Measurements from ENCODE around the gene WNT10A. TPM values are rescaled to one million over a fixed set of nuclear protein-coding genes. Genes with fewer than 3 reads are reported as not detected.

WNT10A gene
- total and polyA plus RNA-seq, 10 of the 15 experiments (the other 5 are each of a cell fraction or from before 2014, with no cell fraction given): 0.61 to 45.0 (median 6.9) TPM

GRCh38 chr2:218893349-218894150, 12.9 kb downstream of the WNT10A start (continued):
- no peak for TF ChIP-seq ZNF592 (IDR thresholded peaks at IDR 0.05)
- peak in 1 of 2 experiments; percentile 68; a peak in 2 of 3 replicates for TF ChIP-seq EGR1 (IDR thresholded peaks at IDR 0.05; ENCODE audit: borderline replicate concordance in 1 of 2, low read depth in 2 of 2, low read length in 2 of 2)

DNA sequence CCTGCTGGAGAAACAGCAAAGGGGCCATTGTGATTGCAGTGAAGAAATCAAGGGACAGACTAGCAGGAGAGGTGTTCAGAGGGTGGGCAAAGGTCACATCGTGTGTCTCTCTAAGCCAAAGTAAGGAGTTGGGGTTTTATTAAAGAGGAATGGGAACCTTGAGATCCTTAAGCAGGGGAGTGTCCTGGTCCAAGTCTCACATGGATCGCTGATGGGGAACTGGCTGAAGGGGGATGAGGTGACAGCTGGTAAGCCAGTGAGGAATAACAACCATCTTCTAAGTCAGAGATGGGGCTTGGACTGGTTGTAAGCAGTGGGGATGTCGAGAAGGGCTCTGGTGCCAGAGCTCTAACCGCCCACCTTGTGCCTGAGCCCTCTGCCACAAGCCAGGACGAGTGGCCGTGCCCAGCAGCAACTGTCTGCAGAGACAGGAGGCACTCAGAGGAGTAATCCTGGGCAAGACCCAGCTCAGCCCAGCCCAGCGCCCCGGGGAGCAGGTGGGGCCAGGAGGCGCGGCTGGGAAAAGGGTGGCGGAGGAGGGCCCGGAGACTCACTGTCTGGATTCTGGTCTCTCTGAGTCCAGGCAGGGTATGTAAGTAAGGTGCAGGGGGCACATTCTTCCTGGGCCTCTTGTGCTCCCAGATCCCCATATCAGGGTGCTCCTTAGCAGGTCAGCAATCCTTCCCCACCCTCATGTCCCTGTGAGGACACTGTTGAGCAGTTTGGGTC, 13.7 kb downstream of the WNT10A start:
- Histone ChIP-seq H3K9ac (ENCODE audit: control insufficient read depth, insufficient read depth, low read length) (peak overlapping the region; percentile 94), H3K27ac (ENCODE audit: control insufficient read depth, insufficient read depth) (peak overlapping the region; percentile 95), H3K9me3 (replicated peaks; ENCODE audit: control insufficient read depth, insufficient read depth, low read length) (no peaks in the 10 kb centered on the region), H3K36me3 (ENCODE audit: control insufficient read depth in 2 of 2, insufficient read depth in 2 of 2, low read length in 1 of 2) (peaks cover 0 to 12% of the 10 kb centered on the region in 2 experiments; a peak in 3 of 4 replicates), H3K79me2 (ENCODE audit: control insufficient read depth, insufficient read depth, low read length) (peaks cover 32% of the 10 kb centered on the region), H3K4me2 (ENCODE audit: control insufficient read depth, insufficient read depth) (peak overlapping the region; percentile 99), H4K20me1 (ENCODE audit: control insufficient read depth, insufficient read depth) (no peaks in the 10 kb centered on the region), H3K4me3 (peak overlapping the region; percentile 71), H2AFZ (ENCODE audit: control insufficient read depth, low read depth, low read length) (no peak overlapping the region), H3K4me1 (ENCODE audit: control insufficient read depth, insufficient read depth, low read length) (peaks cover 56% of the 10 kb centered on the region), H3K27me3 (replicated peaks in 1 of 2; ENCODE audit: control insufficient read depth in 2 of 2, insufficient read depth in 2 of 2, low read length in 1 of 2) (no peaks in the 10 kb centered on the region)
- in situ Hi-C loops (cut with MboI) (no loop called here), intact Hi-C loops (cut with micrococcal nuclease; ENCODE audit: unreplicated experiment) (no loop called here)
- BruUV-seq (replicated peaks): TSS peak; percentile 63
- ChIA-PET CTCF (interaction anchor here (1.2 to 22.2 kb wide), 2 partner anchors 16 to 282 kb away, joined by 3 to 1364 read pairs; partner anchors contain the start of genes CNPPD1 and WNT10A), POLR2A (interaction anchor here (0.7 to 10.2 kb wide), 5 partner anchors 8 to 384 kb away, joined by 3 to 360 read pairs (median 5); partner anchors contain the start of genes BCS1L, DNAJB2, WNT10A and ZNF142), RAD21 (ENCODE audit: unreplicated experiment) (interaction anchor here (1.7 to 9.5 kb wide), 2 partner anchors 13 to 384 kb away, joined by 4 to 871 read pairs; partner anchors contain the start of gene WNT10A), SMC1A (ENCODE audit: uncharacterized antibody, unreplicated experiment) (interaction anchor here (12.4 kb wide), 1 partner anchor 13 kb away, joined by 780 read pairs; the partner anchor contains the start of gene WNT10A)
- FAIRE-seq (no peak), ATAC-seq (no peak), DNase-seq (ENCODE audit: low read depth, low spot score) (no peak)
- WGBS (ENCODE audit: insufficient coverage, insufficient replicate concordance, low lambda C conversion rate, missing lambda C conversion rate): 88% methylated on average over 11 of the region's 12 CpGs
- no peak for TF ChIP-seq PAX5 (IDR thresholded peaks at IDR 0.05; ENCODE audit: borderline replicate concordance, low read depth, low read length)
- TF ChIP-seq SIN3A (IDR thresholded peaks at IDR 0.05; ENCODE audit: low read depth, low read length): no peak
- peak; percentile 33; the same call in 1 of the 2 replicates for TF ChIP-seq BACH1 (IDR thresholded peaks at IDR 0.05; ENCODE audit: borderline replicate concordance)
- TF ChIP-seq POLR2AphosphoS5 (IDR thresholded peaks at IDR 0.05; ENCODE audit: low read length): 0 out of 2 replicates have a peak, but pooled peaks have one; percentile 37
- TF ChIP-seq POLR2AphosphoS2 (IDR thresholded peaks at IDR 0.05; ENCODE audit: low read depth, low read length): 0 out of 2 replicates have a peak, but pooled peaks have one; percentile 49
- peak; percentile 79 for TF ChIP-seq MLLT1 (IDR thresholded peaks at IDR 0.05)
- 0 out of 2 replicates have a peak, but pooled peaks have one; percentile 44 for TF ChIP-seq LARP7 (IDR thresholded peaks at IDR 0.05)
- no peak for TF ChIP-seq ZNF384 (IDR thresholded peaks at IDR 0.05; ENCODE audit: borderline replicate concordance, low read depth, low read length)

Data from GM12878 (cell line).